ENCODE data around the gene TNFRSF1B. TPM values are rescaled to one million over a fixed set of nuclear protein-coding genes. Genes with fewer than 3 reads are reported as not detected.

Gene TNFRSF1B
- total RNA-seq, 6 experiments from 2014 or later = 0.14 to 0.66 (median 0.33) TPM

GRCh38 chr1:12183095-12183794 lies 16.5 kb downstream of the TNFRSF1B start:
- no peaks in the 10 kb centered on the region for H3K9me3 Mint-ChIP-seq
- no peak for TF ChIP-seq CTCF (IDR thresholded peaks at IDR 0.05)
- H3K4me1 Mint-ChIP-seq (ENCODE audit: low read depth) = peaks cover 19% of the 10 kb centered on the region
- DNase-seq = no peak
- no peaks in the 10 kb centered on the region for H3K36me3 Mint-ChIP-seq (ENCODE audit: low read depth)
- peaks cover 17% of the 10 kb centered on the region for H3K27me3 Mint-ChIP-seq (ENCODE audit: insufficient read depth)
- H3K4me3 Mint-ChIP-seq = no peak overlapping the region
- H3K27ac Mint-ChIP-seq = no peak overlapping the region

DNA sequence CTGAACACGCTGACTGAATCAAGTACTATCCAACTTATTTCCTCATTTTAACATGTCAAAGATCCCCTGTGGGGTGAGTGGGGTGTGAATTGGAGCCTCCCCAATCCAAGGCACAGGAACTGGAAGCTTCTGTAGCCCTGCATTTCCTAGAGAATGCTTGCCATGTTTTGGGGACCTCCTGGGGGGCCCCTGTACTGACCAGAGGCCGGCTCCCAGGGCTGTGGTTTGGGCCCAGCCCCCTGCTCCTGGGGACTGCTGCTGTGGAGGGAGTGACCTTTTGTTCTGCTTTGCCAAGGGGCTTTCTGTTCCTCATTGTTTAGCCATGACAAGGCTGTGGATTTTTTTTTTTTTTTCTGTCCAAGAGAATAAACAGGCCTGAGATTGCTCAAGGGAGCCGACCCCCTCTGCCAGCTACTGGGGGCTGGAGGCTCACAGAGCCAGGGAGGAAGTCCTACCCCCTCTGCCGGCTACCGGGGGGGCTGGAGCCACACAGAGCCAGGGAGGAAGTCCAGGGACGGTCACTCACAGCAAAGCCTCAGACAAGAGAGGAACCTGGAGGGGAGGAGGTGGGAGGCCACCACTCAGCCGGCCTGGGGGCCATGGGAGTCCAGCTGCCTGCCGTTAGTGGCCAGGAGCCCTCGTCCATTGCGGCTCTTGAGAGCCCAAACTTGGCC lies 17.4 kb downstream of the TNFRSF1B start:
- TF ChIP-seq CTCF (IDR thresholded peaks at IDR 0.05) = peak; percentile 20; the same call in 1 of the 2 replicates
- H3K4me3 Mint-ChIP-seq = no peak overlapping the region
- peaks cover 17% of the 10 kb centered on the region for H3K27me3 Mint-ChIP-seq (ENCODE audit: insufficient read depth)
- H3K36me3 Mint-ChIP-seq (ENCODE audit: low read depth) = no peaks in the 10 kb centered on the region
- peak overlapping the region; percentile 45; the same call in 1 of the 2 replicates for H3K27ac Mint-ChIP-seq
- H3K4me1 Mint-ChIP-seq (ENCODE audit: low read depth) = peaks cover 10% of the 10 kb centered on the region
- H3K9me3 Mint-ChIP-seq = no peaks in the 10 kb centered on the region
- DNase-seq = no peak

- Mint-ChIP-seq H3K27ac (no peak overlapping the region), H3K36me3 (ENCODE audit: low read depth) (no peaks in the 10 kb centered on the region), H3K4me3 (no peak overlapping the region), H3K9me3 (no peaks in the 10 kb centered on the region), H3K27me3 (ENCODE audit: insufficient read depth) (peaks cover 17% of the 10 kb centered on the region), H3K4me1 (ENCODE audit: low read depth) (peaks cover 9% of the 10 kb centered on the region)
- no peak for DNase-seq
- TF ChIP-seq CTCF (IDR thresholded peaks at IDR 0.05) = no peak
Measured at GRCh38 chr1:12185036-12185917, 18.5 kb downstream of the TNFRSF1B start.

DNA sequence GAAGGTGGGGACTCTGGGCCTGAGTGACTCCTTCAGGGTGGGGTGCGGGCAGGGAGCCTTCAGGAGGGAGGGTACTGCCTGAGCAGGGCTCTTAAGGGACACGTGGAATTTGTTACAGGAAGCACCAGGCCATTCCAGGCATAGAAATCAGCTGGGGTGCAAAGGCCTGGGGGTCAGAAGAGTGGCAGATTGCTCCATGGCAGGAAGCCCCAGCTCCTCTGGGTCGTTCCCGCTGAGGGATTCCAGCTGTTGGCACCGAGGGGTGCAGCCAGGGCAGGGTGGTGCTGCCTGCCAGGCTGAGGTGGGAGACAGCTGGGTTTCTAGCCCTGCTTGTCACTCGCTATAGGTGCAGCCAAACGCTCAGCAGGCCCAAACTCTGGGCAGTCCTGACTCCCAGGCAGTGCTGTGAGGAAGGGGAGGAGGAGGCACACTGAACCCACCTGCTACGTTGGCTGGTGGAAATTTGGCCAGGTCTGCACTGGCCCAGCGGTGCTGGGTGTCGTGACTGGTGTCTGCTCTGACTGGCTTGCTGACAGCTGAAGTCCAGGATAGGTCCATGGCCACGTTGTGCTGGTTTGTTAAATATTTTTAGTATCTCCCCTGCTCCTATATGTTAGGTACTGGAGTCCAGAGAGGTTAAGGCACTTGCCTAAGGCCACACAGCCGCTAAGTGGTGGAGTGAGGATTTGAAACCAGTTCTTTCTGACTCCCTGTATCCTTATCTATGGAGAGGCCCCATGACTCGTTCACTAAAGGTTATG lies 19.3 kb downstream of the TNFRSF1B start:
- no peaks in the 10 kb centered on the region for H3K9me3 Mint-ChIP-seq
- peaks cover 17% of the 10 kb centered on the region for H3K27me3 Mint-ChIP-seq (ENCODE audit: insufficient read depth)
- TF ChIP-seq CTCF (IDR thresholded peaks at IDR 0.05) = no peak
- H3K4me3 Mint-ChIP-seq = no peak overlapping the region
- H3K4me1 Mint-ChIP-seq (ENCODE audit: low read depth) = peaks cover 9% of the 10 kb centered on the region
- DNase-seq = no peak
- H3K36me3 Mint-ChIP-seq (ENCODE audit: low read depth) = no peaks in the 10 kb centered on the region
- H3K27ac Mint-ChIP-seq = no peak overlapping the region

DNA sequence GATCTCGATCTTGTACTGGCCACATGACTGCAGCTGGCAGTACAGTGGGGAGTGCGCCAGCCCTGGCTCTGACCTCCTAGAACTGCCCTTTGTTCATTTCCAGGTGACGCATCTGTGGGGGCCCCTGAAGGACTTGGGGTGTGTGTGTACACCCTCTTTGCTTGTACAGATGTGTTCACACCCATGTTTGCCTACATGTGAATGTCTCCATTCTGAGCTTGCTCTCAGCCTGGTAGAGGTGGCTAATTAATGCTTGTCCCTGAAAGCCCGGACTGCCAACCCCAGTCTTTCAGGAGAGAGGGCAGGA lies 19.8 kb downstream of the TNFRSF1B start:
- Mint-ChIP-seq H3K36me3 (ENCODE audit: low read depth) (no peaks in the 10 kb centered on the region), H3K27me3 (ENCODE audit: insufficient read depth) (peaks cover 17% of the 10 kb centered on the region), H3K27ac (no peak overlapping the region), H3K4me3 (no peak overlapping the region), H3K4me1 (ENCODE audit: low read depth) (peaks cover 9% of the 10 kb centered on the region), H3K9me3 (no peaks in the 10 kb centered on the region)
- TF ChIP-seq CTCF (IDR thresholded peaks at IDR 0.05) = no peak
- DNase-seq = no peak

Data from HFFc6 (cell line).